ENCODE data around the gene ABCC5. TPM values are rescaled to one million over a fixed set of nuclear protein-coding genes. Genes with fewer than 3 reads are reported as not detected.

ABCC5 gene
- total RNA-seq, 1 experiment from 2014 or later = 37.6 TPM

DNA sequence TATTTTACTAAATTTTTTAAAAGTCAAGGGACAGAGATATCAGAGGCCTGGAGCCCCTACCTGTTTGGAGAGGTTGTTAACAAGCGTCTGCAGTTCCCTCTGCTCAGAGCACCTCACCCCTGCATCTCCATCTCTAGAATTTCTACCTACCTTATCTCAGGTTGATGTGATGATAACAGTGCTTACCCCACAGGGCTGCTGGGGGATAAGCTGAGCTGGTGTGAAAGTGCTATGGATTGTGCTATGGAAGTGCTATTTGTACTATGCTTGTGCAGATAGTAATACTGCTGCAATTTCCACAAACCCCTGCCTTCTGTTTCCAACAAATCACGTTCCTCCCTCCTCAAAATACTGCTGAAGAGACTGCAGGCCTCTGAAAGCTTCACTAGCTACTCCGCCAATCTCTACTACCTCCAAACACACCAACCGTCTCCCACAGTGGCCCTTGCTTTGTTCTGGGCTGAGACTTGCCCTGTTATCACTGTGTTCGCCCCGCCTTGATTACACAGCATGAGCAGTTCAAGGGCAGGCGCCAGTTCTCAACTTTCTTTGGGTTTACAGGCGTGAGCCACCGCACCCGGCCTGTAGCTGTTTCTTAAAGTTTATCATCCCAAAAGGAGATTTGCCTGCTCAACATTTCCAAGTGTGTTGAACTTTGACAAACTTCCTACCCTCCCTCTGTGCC, 104.6 kb downstream of the ABCC5 start:
- Histone ChIP-seq H3K4me1 (ENCODE audit: insufficient read depth, low read length) (no peaks in the 10 kb centered on the region), H3K56ac (ENCODE audit: insufficient read length, low read depth, low read length) (no peak overlapping the region), H3T11ph (ENCODE audit: low read length) (no peak overlapping the region), H2AFZ (ENCODE audit: low read length) (no peak overlapping the region), H2BK120ac (ENCODE audit: low read depth, low read length, poor library complexity, severe bottlenecking) (no peak overlapping the region), H3K9me3 (ENCODE audit: control insufficient read depth, low read depth, low read length) (no peaks in the 10 kb centered on the region), H4K5ac (ENCODE audit: insufficient read length, low read depth, low read length) (no peak overlapping the region), H3K79me2 (ENCODE audit: insufficient read depth, low read length) (no peaks in the 10 kb centered on the region), H4K20me1 (ENCODE audit: control insufficient read depth, insufficient read depth, insufficient read length) (no peaks in the 10 kb centered on the region), H4K8ac (replicated peaks; ENCODE audit: insufficient read length, low read depth, low read length) (no peak overlapping the region), H3K4me2 (ENCODE audit: insufficient read depth, insufficient read length, low read length) (no peak overlapping the region), H4K91ac (ENCODE audit: insufficient read length, low read depth, low read length) (no peak overlapping the region), H3K9ac (ENCODE audit: extremely low read depth, insufficient read length, low read length) (no peak overlapping the region), H2BK20ac (ENCODE audit: low read depth, low read length, poor library complexity, severe bottlenecking) (no peak overlapping the region), H3K23ac (ENCODE audit: insufficient read length, low read depth, low read length) (no peak overlapping the region), H2AK5ac (ENCODE audit: insufficient read length, low read length) (no peak overlapping the region), H3K14ac (ENCODE audit: insufficient read depth, low read length) (no peak overlapping the region), H3K27me3 (ENCODE audit: insufficient read depth, low read length) (no peaks in the 10 kb centered on the region), H2BK12ac (ENCODE audit: insufficient read length, low read depth, low read length) (no peak overlapping the region), H2BK15ac (ENCODE audit: low read depth, low read length) (no peak overlapping the region), H3K23me2 (ENCODE audit: insufficient read length, low read depth, low read length, poor library complexity, severe bottlenecking) (no peaks in the 10 kb centered on the region), H2BK5ac (ENCODE audit: insufficient read length, low read length) (no peak overlapping the region), H3K27ac (ENCODE audit: insufficient read length, low read depth, low read length) (no peak overlapping the region), H3K18ac (ENCODE audit: insufficient read length, low read depth, low read length) (no peak overlapping the region), H3K79me1 (ENCODE audit: insufficient read depth, low read depth, low read length, poor library complexity, severe bottlenecking) (no peaks in the 10 kb centered on the region), H3K4ac (ENCODE audit: low read depth, low read length) (no peak overlapping the region)
- Mint-ChIP-seq H3K27ac (peak overlapping the region; percentile 35 to 72 (median 47); a peak in 5 of 7 replicates), H3K4me1 (peaks cover 3 to 11% of the 10 kb centered on the region in 2 experiments; a peak in 1 of 4 replicates), H3K9me3 (no peaks in the 10 kb centered on the region), H3K36me3 (ENCODE audit: insufficient read depth in 1 of 3, low read depth in 3 of 3) (no peaks in the 10 kb centered on the region), H3K4me3 (no peak overlapping the region), H3K27me3 (ENCODE audit: low read depth) (no peaks in the 10 kb centered on the region; the same call in 1 of the 2 replicates)
- TF ChIP-seq, protein P1, sequence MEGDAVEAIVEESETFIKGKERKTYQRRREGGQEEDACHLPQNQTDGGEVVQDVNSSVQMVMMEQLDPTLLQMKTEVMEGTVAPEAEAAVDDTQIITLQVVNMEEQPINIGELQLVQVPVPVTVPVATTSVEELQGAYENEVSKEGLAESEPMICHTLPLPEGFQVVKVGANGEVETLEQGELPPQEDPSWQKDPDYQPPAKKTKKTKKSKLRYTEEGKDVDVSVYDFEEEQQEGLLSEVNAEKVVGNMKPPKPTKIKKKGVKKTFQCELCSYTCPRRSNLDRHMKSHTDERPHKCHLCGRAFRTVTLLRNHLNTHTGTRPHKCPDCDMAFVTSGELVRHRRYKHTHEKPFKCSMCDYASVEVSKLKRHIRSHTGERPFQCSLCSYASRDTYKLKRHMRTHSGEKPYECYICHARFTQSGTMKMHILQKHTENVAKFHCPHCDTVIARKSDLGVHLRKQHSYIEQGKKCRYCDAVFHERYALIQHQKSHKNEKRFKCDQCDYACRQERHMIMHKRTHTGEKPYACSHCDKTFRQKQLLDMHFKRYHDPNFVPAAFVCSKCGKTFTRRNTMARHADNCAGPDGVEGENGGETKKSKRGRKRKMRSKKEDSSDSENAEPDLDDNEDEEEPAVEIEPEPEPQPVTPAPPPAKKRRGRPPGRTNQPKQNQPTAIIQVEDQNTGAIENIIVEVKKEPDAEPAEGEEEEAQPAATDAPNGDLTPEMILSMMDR (conservative IDR thresholded peaks at IDR 0.05) = no peak
- DNase-seq = no peak
- no CpG with 5 or more reads among the region's 10 CpGs for WGBS (ENCODE audit: extremely low coverage, insufficient read length, low lambda C conversion rate)
